ENCODE results near the gene ASB1.
A peak's percentile ranks its signal among the peaks of the same experiment; 100 is the strongest.

The ASB1 gene

GRCh38 chr2:238427435-238428162 is 872 bp downstream of the ASB1 start:
- H3K27me3 Mint-ChIP-seq: no peaks in the 10 kb centered on the region
- peaks cover 64% of the 10 kb centered on the region for H3K4me1 Mint-ChIP-seq
- H3K27ac Mint-ChIP-seq: peak overlapping the region; percentile 95 to 97
- ATAC-seq (peak; percentile 17), DNase-seq (peak; percentile 17 to 25)
- peaks cover 0 to 5% of the 10 kb centered on the region in 2 donors for H3K9me3 Mint-ChIP-seq
- peak overlapping the region; percentile 74 to 93 for H3K4me3 Mint-ChIP-seq

GRCh38 chr2:238428866-238429265 is 2.1 kb downstream of the ASB1 start:
- H3K4me1 Mint-ChIP-seq: peaks cover 73% of the 10 kb centered on the region
- peak overlapping the region; percentile 74 to 93 for H3K4me3 Mint-ChIP-seq
- ATAC-seq (no peak), DNase-seq (no peak)
- H3K27me3 Mint-ChIP-seq: no peaks in the 10 kb centered on the region
- peaks cover 0 to 5% of the 10 kb centered on the region in 2 donors for H3K9me3 Mint-ChIP-seq
- no peak overlapping the region for H3K27ac Mint-ChIP-seq

GRCh38 chr2:238430781-238431180 is 4.1 kb downstream of the ASB1 start:
- Mint-ChIP-seq H3K4me1 (peaks cover 80% of the 10 kb centered on the region), H3K9me3 (peaks cover 0 to 5% of the 10 kb centered on the region in 2 donors), H3K27ac (no peak overlapping the region), H3K27me3 (no peaks in the 10 kb centered on the region), H3K4me3 (no peak overlapping the region)
- ATAC-seq (no peak), DNase-seq (no peak)

GRCh38 chr2:238431456-238431855 is 4.7 kb downstream of the ASB1 start:
- Mint-ChIP-seq H3K4me1 (peaks cover 77% of the 10 kb centered on the region), H3K27me3 (no peaks in the 10 kb centered on the region), H3K4me3 (no peak overlapping the region), H3K9me3 (peaks cover 0 to 5% of the 10 kb centered on the region in 2 donors), H3K27ac (peak overlapping the region in 1 of 2 donors; percentile 19)
- ATAC-seq (no peak), DNase-seq (no peak)

- Mint-ChIP-seq H3K4me1 (peaks cover 86% of the 10 kb centered on the region), H3K4me3 (no peak overlapping the region), H3K27ac (peak overlapping the region; percentile 78 to 79), H3K27me3 (no peaks in the 10 kb centered on the region), H3K9me3 (peaks cover 0 to 5% of the 10 kb centered on the region in 2 donors)
- ATAC-seq: no peak
- DNase-seq: no peak
These were observed 6.7 kb downstream of the ASB1 start for GRCh38 chr2:238433300-238433915.

- H3K27ac Mint-ChIP-seq: peak overlapping the region in 1 of 2 donors; percentile 79
- no peak overlapping the region for H3K4me3 Mint-ChIP-seq
- H3K4me1 Mint-ChIP-seq: peaks cover 86% of the 10 kb centered on the region
- peaks cover 0 to 5% of the 10 kb centered on the region in 2 donors for H3K9me3 Mint-ChIP-seq
- no peaks in the 10 kb centered on the region for H3K27me3 Mint-ChIP-seq
- ATAC-seq (no peak), DNase-seq (no peak)
These were observed 7.5 kb downstream of the ASB1 start for GRCh38 chr2:238433941-238434845.

- Mint-ChIP-seq H3K27ac (no peak overlapping the region), H3K27me3 (no peaks in the 10 kb centered on the region), H3K9me3 (peaks cover 0 to 5% of the 10 kb centered on the region in 2 donors), H3K4me1 (peaks cover 88% of the 10 kb centered on the region), H3K4me3 (no peak overlapping the region)
- ATAC-seq (no peak), DNase-seq (no peak)
These were observed 8.4 kb downstream of the ASB1 start for GRCh38 chr2:238434846-238435751.

- Mint-ChIP-seq H3K9me3 (no peaks in the 10 kb centered on the region), H3K27ac (peak overlapping the region in 1 of 2 donors; percentile 10), H3K4me1 (peaks cover 88% of the 10 kb centered on the region), H3K4me3 (no peak overlapping the region), H3K27me3 (no peaks in the 10 kb centered on the region)
- DNase-seq (no peak), ATAC-seq (no peak)
These were observed 9.0 kb downstream of the ASB1 start for GRCh38 chr2:238435752-238436096.

- peak overlapping the region; percentile 96 to 97 for H3K27ac Mint-ChIP-seq
- peak overlapping the region; percentile 57 to 73 for H3K4me3 Mint-ChIP-seq
- peaks cover 79% of the 10 kb centered on the region for H3K4me1 Mint-ChIP-seq
- ATAC-seq (peak; percentile 99), DNase-seq (peak; percentile 56 to 78)
- no peaks in the 10 kb centered on the region for H3K9me3 Mint-ChIP-seq
- no peaks in the 10 kb centered on the region for H3K27me3 Mint-ChIP-seq
These were observed 12.4 kb downstream of the ASB1 start for GRCh38 chr2:238438856-238439849.

GRCh38 chr2:238439917-238440316 is 13.2 kb downstream of the ASB1 start:
- peak overlapping the region; percentile 96 to 97 for H3K27ac Mint-ChIP-seq
- H3K27me3 Mint-ChIP-seq: no peaks in the 10 kb centered on the region
- peak overlapping the region; percentile 46 to 73 for H3K4me3 Mint-ChIP-seq
- ATAC-seq (no peak), DNase-seq (no peak)
- H3K4me1 Mint-ChIP-seq: peaks cover 77% of the 10 kb centered on the region
- H3K9me3 Mint-ChIP-seq: no peaks in the 10 kb centered on the region

GRCh38 chr2:238440331-238440730 is 13.6 kb downstream of the ASB1 start:
- DNase-seq: no peak
- H3K27me3 Mint-ChIP-seq: no peaks in the 10 kb centered on the region
- no peaks in the 10 kb centered on the region for H3K9me3 Mint-ChIP-seq
- no peak overlapping the region for H3K4me3 Mint-ChIP-seq
- H3K4me1 Mint-ChIP-seq: peaks cover 72% of the 10 kb centered on the region
- peak overlapping the region; percentile 96 to 97 for H3K27ac Mint-ChIP-seq
- no peak for ATAC-seq

- no peak overlapping the region for H3K4me3 Mint-ChIP-seq
- ATAC-seq (no peak), DNase-seq (no peak)
- no peaks in the 10 kb centered on the region for H3K27me3 Mint-ChIP-seq
- H3K9me3 Mint-ChIP-seq: no peaks in the 10 kb centered on the region
- peaks cover 68% of the 10 kb centered on the region for H3K4me1 Mint-ChIP-seq
- peak overlapping the region; percentile 96 to 97 for H3K27ac Mint-ChIP-seq
These were observed 14.0 kb downstream of the ASB1 start for GRCh38 chr2:238440767-238441166.

GRCh38 chr2:238441262-238442114 is 14.8 kb downstream of the ASB1 start:
- Mint-ChIP-seq H3K4me1 (peaks cover 64% of the 10 kb centered on the region), H3K27me3 (no peaks in the 10 kb centered on the region), H3K4me3 (no peak overlapping the region), H3K9me3 (no peaks in the 10 kb centered on the region), H3K27ac (peak overlapping the region; percentile 34 to 42)
- ATAC-seq (no peak), DNase-seq (no peak)
